ENCODE results near the gene XBP1. TPM values are rescaled to one million over a fixed set of nuclear protein-coding genes. Genes with fewer than 3 reads are reported as not detected.

XBP1 gene
- total and polyA plus RNA-seq, 2 experiments from 2014 or later = 95.1 to 195 TPM

DNA sequence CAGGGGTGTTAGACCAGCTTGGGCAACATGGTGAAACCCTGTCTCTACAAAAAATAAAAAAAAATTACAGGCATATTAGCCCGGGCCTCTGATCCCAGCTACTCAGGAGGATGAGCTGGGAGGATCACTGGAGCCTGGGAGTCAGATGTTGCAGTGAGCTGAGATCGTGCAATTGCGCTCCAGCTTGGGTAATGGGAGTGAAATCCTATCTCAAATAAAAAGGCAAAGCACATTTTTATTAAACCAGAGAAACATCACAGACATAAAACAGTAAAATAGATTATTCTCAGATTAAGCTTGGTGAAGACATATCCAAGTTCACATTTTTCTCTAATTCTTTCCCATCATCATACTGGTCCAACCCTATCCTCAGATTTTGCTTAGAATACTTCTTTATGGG, 30.1 kb upstream of the XBP1 start:
- Histone ChIP-seq H3K27me3 (ENCODE audit: insufficient read depth) (no peaks in the 10 kb centered on the region), H2AFZ (no peak overlapping the region), H3K4me1 (ENCODE audit: insufficient read depth) (no peaks in the 10 kb centered on the region), H4K20me1 (replicated peaks; ENCODE audit: insufficient read depth) (no peaks in the 10 kb centered on the region), H3K4me3 (no peak overlapping the region), H3F3A (replicated peaks; ENCODE audit: low read depth) (peaks cover 3% of the 10 kb centered on the region), H3K79me2 (replicated peaks; ENCODE audit: insufficient read depth) (no peaks in the 10 kb centered on the region), H3K36me3 (ENCODE audit: insufficient read depth) (no peaks in the 10 kb centered on the region), H3K9me2 (ENCODE audit: insufficient read depth) (no peaks in the 10 kb centered on the region), H3K4me2 (no peak overlapping the region), H3K27ac (ENCODE audit: low read depth) (no peak overlapping the region)
- Mint-ChIP-seq H3K4me1 (no peaks in the 10 kb centered on the region; the same call in 2 of the 3 replicates), H3K36me3 (ENCODE audit: low read depth) (no peaks in the 10 kb centered on the region; the same call in 2 of the 3 replicates), H3K27me3 (ENCODE audit: insufficient read depth, low read depth, poor library complexity) (peaks cover 8% of the 10 kb centered on the region), H3K27ac (no peak overlapping the region), H3K9me3 (no peaks in the 10 kb centered on the region), H3K4me3 (no peak overlapping the region)
- no peak for TF ChIP-seq STAT1 (IDR thresholded peaks at IDR 0.05; ENCODE audit: unreplicated experiment)
- TF ChIP-seq NANOG (IDR thresholded peaks at IDR 0.05; ENCODE audit: borderline replicate concordance) = no peak
- TF ChIP-seq, protein P1, sequence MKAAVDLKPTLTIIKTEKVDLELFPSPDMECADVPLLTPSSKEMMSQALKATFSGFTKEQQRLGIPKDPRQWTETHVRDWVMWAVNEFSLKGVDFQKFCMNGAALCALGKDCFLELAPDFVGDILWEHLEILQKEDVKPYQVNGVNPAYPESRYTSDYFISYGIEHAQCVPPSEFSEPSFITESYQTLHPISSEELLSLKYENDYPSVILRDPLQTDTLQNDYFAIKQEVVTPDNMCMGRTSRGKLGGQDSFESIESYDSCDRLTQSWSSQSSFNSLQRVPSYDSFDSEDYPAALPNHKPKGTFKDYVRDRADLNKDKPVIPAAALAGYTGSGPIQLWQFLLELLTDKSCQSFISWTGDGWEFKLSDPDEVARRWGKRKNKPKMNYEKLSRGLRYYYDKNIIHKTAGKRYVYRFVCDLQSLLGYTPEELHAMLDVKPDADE (IDR thresholded peaks at IDR 0.05) = no peak
- TF ChIP-seq, protein P2, sequence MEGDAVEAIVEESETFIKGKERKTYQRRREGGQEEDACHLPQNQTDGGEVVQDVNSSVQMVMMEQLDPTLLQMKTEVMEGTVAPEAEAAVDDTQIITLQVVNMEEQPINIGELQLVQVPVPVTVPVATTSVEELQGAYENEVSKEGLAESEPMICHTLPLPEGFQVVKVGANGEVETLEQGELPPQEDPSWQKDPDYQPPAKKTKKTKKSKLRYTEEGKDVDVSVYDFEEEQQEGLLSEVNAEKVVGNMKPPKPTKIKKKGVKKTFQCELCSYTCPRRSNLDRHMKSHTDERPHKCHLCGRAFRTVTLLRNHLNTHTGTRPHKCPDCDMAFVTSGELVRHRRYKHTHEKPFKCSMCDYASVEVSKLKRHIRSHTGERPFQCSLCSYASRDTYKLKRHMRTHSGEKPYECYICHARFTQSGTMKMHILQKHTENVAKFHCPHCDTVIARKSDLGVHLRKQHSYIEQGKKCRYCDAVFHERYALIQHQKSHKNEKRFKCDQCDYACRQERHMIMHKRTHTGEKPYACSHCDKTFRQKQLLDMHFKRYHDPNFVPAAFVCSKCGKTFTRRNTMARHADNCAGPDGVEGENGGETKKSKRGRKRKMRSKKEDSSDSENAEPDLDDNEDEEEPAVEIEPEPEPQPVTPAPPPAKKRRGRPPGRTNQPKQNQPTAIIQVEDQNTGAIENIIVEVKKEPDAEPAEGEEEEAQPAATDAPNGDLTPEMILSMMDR (conservative IDR thresholded peaks at IDR 0.05; ENCODE audit: low read depth in 2 of 2) = no peak
- TF ChIP-seq POLR2AphosphoS5 (IDR thresholded peaks at IDR 0.05; ENCODE audit: low read depth) = no peak
- no peak for TF ChIP-seq ZNF114 (CRISPR knock-in tag; IDR thresholded peaks at IDR 0.05)
- TF ChIP-seq EZH2phosphoT487 (IDR thresholded peaks at IDR 0.05; ENCODE audit: unreplicated experiment) = no peak
- TF ChIP-seq, protein P3, sequence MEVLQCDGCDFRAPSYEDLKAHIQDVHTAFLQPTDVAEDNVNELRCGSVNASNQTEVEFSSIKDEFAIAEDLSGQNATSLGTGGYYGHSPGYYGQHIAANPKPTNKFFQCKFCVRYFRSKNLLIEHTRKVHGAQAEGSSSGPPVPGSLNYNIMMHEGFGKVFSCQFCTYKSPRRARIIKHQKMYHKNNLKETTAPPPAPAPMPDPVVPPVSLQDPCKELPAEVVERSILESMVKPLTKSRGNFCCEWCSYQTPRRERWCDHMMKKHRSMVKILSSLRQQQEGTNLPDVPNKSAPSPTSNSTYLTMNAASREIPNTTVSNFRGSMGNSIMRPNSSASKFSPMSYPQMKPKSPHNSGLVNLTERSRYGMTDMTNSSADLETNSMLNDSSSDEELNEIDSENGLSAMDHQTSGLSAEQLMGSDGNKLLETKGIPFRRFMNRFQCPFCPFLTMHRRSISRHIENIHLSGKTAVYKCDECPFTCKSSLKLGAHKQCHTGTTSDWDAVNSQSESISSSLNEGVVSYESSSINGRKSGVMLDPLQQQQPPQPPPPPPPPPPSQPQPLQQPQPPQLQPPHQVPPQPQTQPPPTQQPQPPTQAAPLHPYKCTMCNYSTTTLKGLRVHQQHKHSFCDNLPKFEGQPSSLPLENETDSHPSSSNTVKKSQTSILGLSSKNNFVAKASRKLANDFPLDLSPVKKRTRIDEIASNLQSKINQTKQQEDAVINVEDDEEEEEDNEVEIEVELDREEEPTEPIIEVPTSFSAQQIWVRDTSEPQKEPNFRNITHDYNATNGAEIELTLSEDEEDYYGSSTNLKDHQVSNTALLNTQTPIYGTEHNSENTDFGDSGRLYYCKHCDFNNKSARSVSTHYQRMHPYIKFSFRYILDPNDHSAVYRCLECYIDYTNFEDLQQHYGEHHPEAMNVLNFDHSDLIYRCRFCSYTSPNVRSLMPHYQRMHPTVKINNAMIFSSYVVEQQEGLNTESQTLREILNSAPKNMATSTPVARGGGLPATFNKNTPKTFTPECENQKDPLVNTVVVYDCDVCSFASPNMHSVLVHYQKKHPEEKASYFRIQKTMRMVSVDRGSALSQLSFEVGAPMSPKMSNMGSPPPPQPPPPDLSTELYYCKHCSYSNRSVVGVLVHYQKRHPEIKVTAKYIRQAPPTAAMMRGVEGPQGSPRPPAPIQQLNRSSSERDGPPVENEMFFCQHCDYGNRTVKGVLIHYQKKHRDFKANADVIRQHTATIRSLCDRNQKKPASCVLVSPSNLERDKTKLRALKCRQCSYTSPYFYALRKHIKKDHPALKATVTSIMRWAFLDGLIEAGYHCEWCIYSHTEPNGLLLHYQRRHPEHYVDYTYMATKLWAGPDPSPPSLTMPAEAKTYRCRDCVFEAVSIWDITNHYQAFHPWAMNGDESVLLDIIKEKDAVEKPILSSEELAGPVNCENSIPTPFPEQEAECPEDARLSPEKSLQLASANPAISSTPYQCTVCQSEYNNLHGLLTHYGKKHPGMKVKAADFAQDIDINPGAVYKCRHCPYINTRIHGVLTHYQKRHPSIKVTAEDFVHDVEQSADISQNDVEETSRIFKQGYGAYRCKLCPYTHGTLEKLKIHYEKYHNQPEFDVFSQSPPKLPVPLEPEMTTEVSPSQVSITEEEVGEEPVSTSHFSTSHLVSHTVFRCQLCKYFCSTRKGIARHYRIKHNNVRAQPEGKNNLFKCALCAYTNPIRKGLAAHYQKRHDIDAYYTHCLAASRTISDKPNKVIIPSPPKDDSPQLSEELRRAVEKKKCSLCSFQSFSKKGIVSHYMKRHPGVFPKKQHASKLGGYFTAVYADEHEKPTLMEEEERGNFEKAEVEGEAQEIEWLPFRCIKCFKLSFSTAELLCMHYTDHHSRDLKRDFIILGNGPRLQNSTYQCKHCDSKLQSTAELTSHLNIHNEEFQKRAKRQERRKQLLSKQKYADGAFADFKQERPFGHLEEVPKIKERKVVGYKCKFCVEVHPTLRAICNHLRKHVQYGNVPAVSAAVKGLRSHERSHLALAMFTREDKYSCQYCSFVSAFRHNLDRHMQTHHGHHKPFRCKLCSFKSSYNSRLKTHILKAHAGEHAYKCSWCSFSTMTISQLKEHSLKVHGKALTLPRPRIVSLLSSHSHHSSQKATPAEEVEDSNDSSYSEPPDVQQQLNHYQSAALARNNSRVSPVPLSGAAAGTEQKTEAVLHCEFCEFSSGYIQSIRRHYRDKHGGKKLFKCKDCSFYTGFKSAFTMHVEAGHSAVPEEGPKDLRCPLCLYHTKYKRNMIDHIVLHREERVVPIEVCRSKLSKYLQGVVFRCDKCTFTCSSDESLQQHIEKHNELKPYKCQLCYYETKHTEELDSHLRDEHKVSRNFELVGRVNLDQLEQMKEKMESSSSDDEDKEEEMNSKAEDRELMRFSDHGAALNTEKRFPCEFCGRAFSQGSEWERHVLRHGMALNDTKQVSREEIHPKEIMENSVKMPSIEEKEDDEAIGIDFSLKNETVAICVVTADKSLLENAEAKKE (CRISPR knock-in tag; IDR thresholded peaks at IDR 0.05) = no peak
- no peak for TF ChIP-seq CREB1 (CRISPR knock-in tag; IDR thresholded peaks at IDR 0.05; ENCODE audit: low read depth)
- TF ChIP-seq JUNB (IDR thresholded peaks at IDR 0.05; ENCODE audit: unreplicated experiment) = no peak
- TF ChIP-seq EZH2 (IDR thresholded peaks at IDR 0.05; ENCODE audit: low read depth, unreplicated experiment) = no peak
- TF ChIP-seq ZNF331 (CRISPR knock-in tag; IDR thresholded peaks at IDR 0.05; ENCODE audit: low read depth) = no peak
- TF ChIP-seq, protein P4, sequence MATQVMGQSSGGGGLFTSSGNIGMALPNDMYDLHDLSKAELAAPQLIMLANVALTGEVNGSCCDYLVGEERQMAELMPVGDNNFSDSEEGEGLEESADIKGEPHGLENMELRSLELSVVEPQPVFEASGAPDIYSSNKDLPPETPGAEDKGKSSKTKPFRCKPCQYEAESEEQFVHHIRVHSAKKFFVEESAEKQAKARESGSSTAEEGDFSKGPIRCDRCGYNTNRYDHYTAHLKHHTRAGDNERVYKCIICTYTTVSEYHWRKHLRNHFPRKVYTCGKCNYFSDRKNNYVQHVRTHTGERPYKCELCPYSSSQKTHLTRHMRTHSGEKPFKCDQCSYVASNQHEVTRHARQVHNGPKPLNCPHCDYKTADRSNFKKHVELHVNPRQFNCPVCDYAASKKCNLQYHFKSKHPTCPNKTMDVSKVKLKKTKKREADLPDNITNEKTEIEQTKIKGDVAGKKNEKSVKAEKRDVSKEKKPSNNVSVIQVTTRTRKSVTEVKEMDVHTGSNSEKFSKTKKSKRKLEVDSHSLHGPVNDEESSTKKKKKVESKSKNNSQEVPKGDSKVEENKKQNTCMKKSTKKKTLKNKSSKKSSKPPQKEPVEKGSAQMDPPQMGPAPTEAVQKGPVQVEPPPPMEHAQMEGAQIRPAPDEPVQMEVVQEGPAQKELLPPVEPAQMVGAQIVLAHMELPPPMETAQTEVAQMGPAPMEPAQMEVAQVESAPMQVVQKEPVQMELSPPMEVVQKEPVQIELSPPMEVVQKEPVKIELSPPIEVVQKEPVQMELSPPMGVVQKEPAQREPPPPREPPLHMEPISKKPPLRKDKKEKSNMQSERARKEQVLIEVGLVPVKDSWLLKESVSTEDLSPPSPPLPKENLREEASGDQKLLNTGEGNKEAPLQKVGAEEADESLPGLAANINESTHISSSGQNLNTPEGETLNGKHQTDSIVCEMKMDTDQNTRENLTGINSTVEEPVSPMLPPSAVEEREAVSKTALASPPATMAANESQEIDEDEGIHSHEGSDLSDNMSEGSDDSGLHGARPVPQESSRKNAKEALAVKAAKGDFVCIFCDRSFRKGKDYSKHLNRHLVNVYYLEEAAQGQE (IDR thresholded peaks at IDR 0.05; ENCODE audit: unreplicated experiment) = no peak
- no peak for ATAC-seq
- no peak for DNase-seq (ENCODE audit: low spot score)
